ENCODE data around the gene HSDL1. TPM values are rescaled to one million over a fixed set of nuclear protein-coding genes. Genes with fewer than 3 reads are reported as not detected.

HSDL1 gene
- total RNA-seq, 2 experiments from 2014 or later = 16.3 to 25.1 TPM

GRCh38 chr16:84174396-84174795, 29.4 kb upstream of the HSDL1 start:
- Histone ChIP-seq H3K4me1 (ENCODE audit: insufficient read depth, low read length, poor library complexity, severe bottlenecking) (no peaks in the 10 kb centered on the region), H3K4me2 (ENCODE audit: low read length) (no peak overlapping the region), H3K27ac (ENCODE audit: low read depth, low read length, poor library complexity, severe bottlenecking) (no peak overlapping the region), H2AFZ (ENCODE audit: low read length) (no peak overlapping the region), H3K9me3 (ENCODE audit: low read length) (no peaks in the 10 kb centered on the region), H4K20me1 (ENCODE audit: insufficient read depth, low read length) (no peaks in the 10 kb centered on the region; the same call in 1 of the 2 replicates), H3K9me2 (ENCODE audit: insufficient read depth, low read length) (no peaks in the 10 kb centered on the region), H3K4me3 (ENCODE audit: low read depth, low read length, poor library complexity, severe bottlenecking) (no peak overlapping the region), H3K79me2 (ENCODE audit: insufficient read depth, low read depth, low read length) (no peaks in the 10 kb centered on the region), H3K36me3 (ENCODE audit: insufficient read depth, low read length) (peaks cover 17% of the 10 kb centered on the region)
- no TSS peak for BruUV-seq (replicated peaks)
- intact Hi-C loops (cut with micrococcal nuclease; ENCODE audit: unreplicated experiment) = loop anchor here (2.0 to 10.0 kb wide), 2 partner anchors 90 to 220 kb away; partner anchors contain the start of gene OSGIN1
- ChIA-PET CTCF (ENCODE audit: unreplicated experiment) (interaction anchor here (3.0 kb wide), 1 partner anchor 88 kb away, joined by 13 read pairs; no protein-coding TSS in a partner anchor), POLR2A (no interaction called here)
- no peak for TF ChIP-seq EZH2phosphoT487 (IDR thresholded peaks at IDR 0.05; ENCODE audit: borderline replicate concordance, low read depth, low read length)
- TF ChIP-seq, protein P1, sequence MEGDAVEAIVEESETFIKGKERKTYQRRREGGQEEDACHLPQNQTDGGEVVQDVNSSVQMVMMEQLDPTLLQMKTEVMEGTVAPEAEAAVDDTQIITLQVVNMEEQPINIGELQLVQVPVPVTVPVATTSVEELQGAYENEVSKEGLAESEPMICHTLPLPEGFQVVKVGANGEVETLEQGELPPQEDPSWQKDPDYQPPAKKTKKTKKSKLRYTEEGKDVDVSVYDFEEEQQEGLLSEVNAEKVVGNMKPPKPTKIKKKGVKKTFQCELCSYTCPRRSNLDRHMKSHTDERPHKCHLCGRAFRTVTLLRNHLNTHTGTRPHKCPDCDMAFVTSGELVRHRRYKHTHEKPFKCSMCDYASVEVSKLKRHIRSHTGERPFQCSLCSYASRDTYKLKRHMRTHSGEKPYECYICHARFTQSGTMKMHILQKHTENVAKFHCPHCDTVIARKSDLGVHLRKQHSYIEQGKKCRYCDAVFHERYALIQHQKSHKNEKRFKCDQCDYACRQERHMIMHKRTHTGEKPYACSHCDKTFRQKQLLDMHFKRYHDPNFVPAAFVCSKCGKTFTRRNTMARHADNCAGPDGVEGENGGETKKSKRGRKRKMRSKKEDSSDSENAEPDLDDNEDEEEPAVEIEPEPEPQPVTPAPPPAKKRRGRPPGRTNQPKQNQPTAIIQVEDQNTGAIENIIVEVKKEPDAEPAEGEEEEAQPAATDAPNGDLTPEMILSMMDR (conservative IDR thresholded peaks at IDR 0.05; ENCODE audit: low read length) = no peak
- no peak for DNase-seq (ENCODE audit: low spot score)

GRCh38 chr16:84169765-84170310, 24.9 kb upstream of the HSDL1 start:
- Histone ChIP-seq H3K4me2 (ENCODE audit: low read length) (no peak overlapping the region), H3K4me3 (ENCODE audit: low read depth, low read length, poor library complexity, severe bottlenecking) (no peak overlapping the region), H3K4me1 (ENCODE audit: insufficient read depth, low read length, poor library complexity, severe bottlenecking) (no peaks in the 10 kb centered on the region), H3K79me2 (ENCODE audit: insufficient read depth, low read depth, low read length) (no peaks in the 10 kb centered on the region), H3K9me3 (ENCODE audit: low read length) (no peaks in the 10 kb centered on the region), H3K36me3 (ENCODE audit: insufficient read depth, low read length) (no peaks in the 10 kb centered on the region), H3K27ac (ENCODE audit: low read depth, low read length, poor library complexity, severe bottlenecking) (no peak overlapping the region), H2AFZ (ENCODE audit: low read length) (no peak overlapping the region), H4K20me1 (ENCODE audit: insufficient read depth, low read length) (no peaks in the 10 kb centered on the region), H3K9me2 (ENCODE audit: insufficient read depth, low read length) (no peaks in the 10 kb centered on the region)
- no TSS peak for BruUV-seq (replicated peaks)
- POLR2A ChIA-PET = interaction anchor here (0.5 kb wide), 1 partner anchor 231 kb away, joined by 4 read pairs; no protein-coding TSS in a partner anchor
- intact Hi-C loops (cut with micrococcal nuclease; ENCODE audit: unreplicated experiment) = loop anchor here (10.0 kb wide), 1 partner anchor 215 kb away; the partner anchor contains the start of gene OSGIN1
- no peak for DNase-seq (ENCODE audit: low spot score)
- TF ChIP-seq EZH2phosphoT487 (IDR thresholded peaks at IDR 0.05; ENCODE audit: borderline replicate concordance, low read depth, low read length) = no peak
- TF ChIP-seq, protein P1 (conservative IDR thresholded peaks at IDR 0.05; ENCODE audit: low read length) = no peak
- CTCF ChIA-PET (ENCODE audit: unreplicated experiment) = no interaction called here

Data from OCI-LY7 (cell line).